SH-SY5Y (cell line): ENCODE data around the gene PRPH.

ENCODE experiments used
- GATA2 ChIP-seq: IDR thresholded peaks from 2 replicates; pipeline ENCODE4 v1.6.1; 2011; ENCODE audit warnings: mild to moderate bottlenecking, low read depth, low read length
- GATA3 ChIP-seq: IDR thresholded peaks from 2 replicates; pipeline ENCODE4 v1.6.1; 2011; ENCODE audit warnings: low read depth, mild to moderate bottlenecking, low read length, moderate library complexity

DNA sequence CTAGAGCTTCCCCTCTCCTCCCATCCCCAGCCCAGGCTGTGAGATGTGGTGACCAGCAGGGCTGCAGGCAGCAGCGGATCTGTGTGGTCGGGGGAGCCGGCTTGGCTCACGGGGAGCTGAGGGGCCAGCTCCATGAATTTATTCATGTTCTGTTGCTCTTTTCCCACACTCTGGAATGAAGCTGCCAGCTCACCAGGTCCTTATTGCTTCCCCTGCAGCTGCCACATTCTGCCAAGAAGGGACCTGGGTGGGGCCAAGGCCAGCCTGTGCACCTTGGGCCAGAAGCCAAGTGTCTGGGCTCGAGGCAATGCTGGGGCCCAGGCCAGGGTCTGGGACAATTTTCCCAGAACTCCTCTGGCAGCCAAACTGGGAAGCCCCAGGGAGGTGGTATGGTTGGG is 44.5 kb downstream of the PRPH start:
- TF ChIP-seq GATA2 (no peak), GATA3 (no peak)
